ENCODE results near the gene TAF4.

- TF ChIP-seq SP1 (IDR thresholded peaks at IDR 0.05) = no peak
- no peak for TF ChIP-seq SP1 (CRISPR knock-in tag; IDR thresholded peaks at IDR 0.05)
- no peak for TF ChIP-seq CTCF (CRISPR knock-in tag; IDR thresholded peaks at IDR 0.05)
- TF ChIP-seq AKNA (CRISPR knock-in tag; IDR thresholded peaks at IDR 0.05; ENCODE audit: borderline replicate concordance) = no peak
- TF ChIP-seq GTF3A (CRISPR knock-in tag; conservative IDR thresholded peaks at IDR 0.05) = no peak
Observed at GRCh38 chr20:61926253-61926613, 139.4 kb downstream of the TAF4 start.

Data from HepG2 (cell line).